ENCODE results near the gene ARHGAP30. TPM values are rescaled to one million over a fixed set of nuclear protein-coding genes. Genes with fewer than 3 reads are reported as not detected.

The ARHGAP30 gene
- total RNA-seq, 1 experiment from 2014 or later = 0.39 TPM

- DNase-seq (ENCODE audit: low read depth, low spot score) = no peak
- no peak overlapping the region for H3K4me3 ChIP-seq (replicated peaks in 1 of 2; ENCODE audit: low read depth in 1 of 2, low read length in 2 of 2)
- no peak for ATAC-seq
- H3K4me2 ChIP-seq (ENCODE audit: low read length) = no peak overlapping the region
- peaks cover 45% of the 10 kb centered on the region for H3K79me2 ChIP-seq (ENCODE audit: insufficient read depth, low read length)
- ChIA-PET CTCF (no interaction called here), POLR2A (no interaction called here), RAD21 (ENCODE audit: low non-redundant PET in 1 of 2, low total read pairs in 2 of 2, uncharacterized antibody in 2 of 2, unreplicated experiment in 2 of 2) (no interaction called here)
- H4K20me1 ChIP-seq (ENCODE audit: insufficient read depth) = no peaks in the 10 kb centered on the region
- no peaks in the 10 kb centered on the region for H3K9me2 ChIP-seq (ENCODE audit: insufficient read depth)
- intact Hi-C loops (cut with micrococcal nuclease) = no loop called here
- no peak overlapping the region for H3K9ac ChIP-seq (ENCODE audit: low read length)
- H3K9me3 ChIP-seq (ENCODE audit: control insufficient read depth in 1 of 2, insufficient read depth in 1 of 2, low read depth in 1 of 2, low read length in 2 of 2) = no peaks in the 10 kb centered on the region
- H3K4me1 ChIP-seq (ENCODE audit: control insufficient read depth in 1 of 2, insufficient read depth in 2 of 2, low read length in 2 of 2) = peaks cover 13 to 27% of the 10 kb centered on the region in 2 experiments
- no peaks in the 10 kb centered on the region for H3K27me3 ChIP-seq (ENCODE audit: insufficient read depth, low read length)
- H3K36me3 ChIP-seq (ENCODE audit: control insufficient read depth in 1 of 2, insufficient read depth in 2 of 2, low read length in 2 of 2) = peaks cover 25 to 32% of the 10 kb centered on the region in 2 experiments; a peak in 3 of 4 replicates
- TF ChIP-seq ZNF274 (IDR thresholded peaks at IDR 0.05; ENCODE audit: low read depth, low read length) (no peak), TCF7L2 (IDR thresholded peaks at IDR 0.05; ENCODE audit: borderline replicate concordance, extremely low read depth, insufficient read depth, insufficient read length) (no peak), CEBPB (IDR thresholded peaks at IDR 0.05; ENCODE audit: low read depth) (no peak), RAD21 (IDR thresholded peaks at IDR 0.05; ENCODE audit: low read depth) (no peak), MAX (IDR thresholded peaks at IDR 0.05) (no peak), EGR1 (IDR thresholded peaks at IDR 0.05; ENCODE audit: low read depth) (no peak)
- H2AFZ ChIP-seq (ENCODE audit: low read depth, low read length, poor library complexity, severe bottlenecking) = no peak overlapping the region
- no peak overlapping the region for H3K27ac ChIP-seq (ENCODE audit: low read depth, low read length)
- no TSS peak for BruUV-seq (replicated peaks)
These were observed 68.8 kb downstream of the ARHGAP30 start for GRCh38 chr1:161000736-161001480.

GRCh38 chr1:160999376-160999775 is 70.3 kb downstream of the ARHGAP30 start:
- Histone ChIP-seq H3K9me3 (ENCODE audit: control insufficient read depth in 1 of 2, insufficient read depth in 1 of 2, low read depth in 1 of 2, low read length in 2 of 2) (no peaks in the 10 kb centered on the region), H3K9ac (ENCODE audit: low read length) (no peak overlapping the region), H3K36me3 (ENCODE audit: control insufficient read depth in 1 of 2, insufficient read depth in 2 of 2, low read length in 2 of 2) (peaks cover 25 to 32% of the 10 kb centered on the region in 2 experiments; a peak in 3 of 4 replicates), H3K4me1 (ENCODE audit: control insufficient read depth in 1 of 2, insufficient read depth in 2 of 2, low read length in 2 of 2) (peaks cover 26 to 42% of the 10 kb centered on the region in 2 experiments), H4K20me1 (ENCODE audit: insufficient read depth) (no peaks in the 10 kb centered on the region), H2AFZ (ENCODE audit: low read depth, low read length, poor library complexity, severe bottlenecking) (no peak overlapping the region), H3K27me3 (ENCODE audit: insufficient read depth, low read length) (no peaks in the 10 kb centered on the region), H3K27ac (ENCODE audit: low read depth, low read length) (no peak overlapping the region), H3K9me2 (ENCODE audit: insufficient read depth) (no peaks in the 10 kb centered on the region), H3K4me2 (ENCODE audit: low read length) (no peak overlapping the region), H3K4me3 (replicated peaks in 1 of 2; ENCODE audit: low read depth in 1 of 2, low read length in 2 of 2) (no peak overlapping the region), H3K79me2 (ENCODE audit: insufficient read depth, low read length) (peaks cover 30% of the 10 kb centered on the region)
- RAD21 ChIA-PET (ENCODE audit: low non-redundant PET in 1 of 2, low total read pairs in 2 of 2, uncharacterized antibody in 2 of 2, unreplicated experiment in 2 of 2) = no interaction called here
- DNase-seq (ENCODE audit: low read depth, low spot score) (no peak), ATAC-seq (no peak)
- POLR2A ChIA-PET = interaction anchor here (1.2 kb wide), 1 partner anchor 22 kb away, joined by 3 read pairs; the partner anchor contains the start of gene F11R
- intact Hi-C loops (cut with micrococcal nuclease) = loop anchor here (5.0 kb wide), 1 partner anchor 118 kb away; the partner anchor contains the start of genes NIT1 and PFDN2
- BruUV-seq (replicated peaks) = no TSS peak
- TF ChIP-seq RAD21 (IDR thresholded peaks at IDR 0.05; ENCODE audit: low read depth) = no peak
- no peak for TF ChIP-seq JUND (IDR thresholded peaks at IDR 0.05)
- no peak for TF ChIP-seq MAX (IDR thresholded peaks at IDR 0.05)
- no peak for TF ChIP-seq POLR2A (IDR thresholded peaks at IDR 0.05; ENCODE audit: borderline replicate concordance, extremely low read depth, insufficient read depth, insufficient read length)
- TF ChIP-seq FOSL1 (IDR thresholded peaks at IDR 0.05; ENCODE audit: low read depth) = no peak
- no peak for TF ChIP-seq CTCF (IDR thresholded peaks at IDR 0.05 in 2 of 3, conservative IDR thresholded peaks at IDR 0.05 in 1 of 3; ENCODE audit: borderline replicate concordance in 1 of 3, insufficient read depth in 1 of 3, low read depth in 2 of 3, low read length in 2 of 3)
- TF ChIP-seq TCF7L2 (IDR thresholded peaks at IDR 0.05; ENCODE audit: borderline replicate concordance, extremely low read depth, insufficient read depth, insufficient read length) = no peak
- CTCF ChIA-PET = interaction anchor here (0.6 kb wide), 1 partner anchor 9 kb away, joined by 3 read pairs; no protein-coding TSS in a partner anchor
